GM18508 (cell line): ENCODE data around the gene ATP6V1B1.

ENCODE experiments used
- ATAC-seq: cut with Tn5 transposase; IDR thresholded peaks from one replicate; pipeline ENCODE4 v1.9.1; 2021; ENCODE audit warnings: moderate number of reproducible peaks; ENCODE audit not compliant: insufficient read depth, unreplicated experiment

The ATP6V1B1 gene

GRCh38 chr2:70942396-70943204 lies 6.9 kb downstream of the ATP6V1B1 start:
- ATAC-seq: no peak

GRCh38 chr2:70943205-70943871 lies 7.6 kb downstream of the ATP6V1B1 start:
- ATAC-seq: no peak

- ATAC-seq: no peak
Observed at GRCh38 chr2:70944111-70944690, 8.5 kb downstream of the ATP6V1B1 start.

- no peak for ATAC-seq
Observed at GRCh38 chr2:70946832-70947442, 11.2 kb downstream of the ATP6V1B1 start.

- no peak for ATAC-seq
Observed at GRCh38 chr2:70947556-70948184, 12.0 kb downstream of the ATP6V1B1 start.

GRCh38 chr2:70948337-70949003 lies 12.8 kb downstream of the ATP6V1B1 start:
- no peak for ATAC-seq

- no peak for ATAC-seq
Observed at GRCh38 chr2:70949086-70949485, 13.4 kb downstream of the ATP6V1B1 start.

- no peak for ATAC-seq
Observed at GRCh38 chr2:70954886-70955285, 19.2 kb downstream of the ATP6V1B1 start.

GRCh38 chr2:70956141-70956540 lies 20.4 kb downstream of the ATP6V1B1 start:
- ATAC-seq: no peak

- no peak for ATAC-seq
Observed at GRCh38 chr2:70957798-70958197, 22.1 kb downstream of the ATP6V1B1 start.

- ATAC-seq: no peak
Observed at GRCh38 chr2:70958759-70959158, 23.1 kb downstream of the ATP6V1B1 start.

- no peak for ATAC-seq
Observed at GRCh38 chr2:70959271-70959761, 23.6 kb downstream of the ATP6V1B1 start.

GRCh38 chr2:70959851-70960832 lies 24.4 kb downstream of the ATP6V1B1 start:
- ATAC-seq: no peak

GRCh38 chr2:70960833-70961647 lies 25.3 kb downstream of the ATP6V1B1 start:
- no peak for ATAC-seq

- no peak for ATAC-seq
Observed at GRCh38 chr2:70961648-70961994, 25.9 kb downstream of the ATP6V1B1 start.

- ATAC-seq: no peak
Observed at GRCh38 chr2:70962211-70962884, 26.6 kb downstream of the ATP6V1B1 start.
